ENCODE measurements around the gene PLD3.

PLD3 gene

GRCh38 chr19:40390084-40390742, 41.7 kb downstream of the PLD3 start, which contains the start of gene HIPK4:
HIPK4 (minus strand) TSS chr19:40390181; CDS start chr19:40389902, 279 bp downstream.
- H3K36me3 ChIP-seq = no peaks in the 10 kb centered on the region
- no peak for DNase-seq
- no peaks in the 10 kb centered on the region for H3K4me1 ChIP-seq
- H3K27me3 ChIP-seq = peaks cover 6% of the 10 kb centered on the region
- no peak within 1 kb of the TSS for H3K4me3 ChIP-seq (ENCODE audit: low read depth, low read length)
- no peak for TF ChIP-seq CTCF (IDR thresholded peaks at IDR 0.05; ENCODE audit: low read depth, low read length)
- H3K9me3 ChIP-seq = no peaks in the 10 kb centered on the region

DNA sequence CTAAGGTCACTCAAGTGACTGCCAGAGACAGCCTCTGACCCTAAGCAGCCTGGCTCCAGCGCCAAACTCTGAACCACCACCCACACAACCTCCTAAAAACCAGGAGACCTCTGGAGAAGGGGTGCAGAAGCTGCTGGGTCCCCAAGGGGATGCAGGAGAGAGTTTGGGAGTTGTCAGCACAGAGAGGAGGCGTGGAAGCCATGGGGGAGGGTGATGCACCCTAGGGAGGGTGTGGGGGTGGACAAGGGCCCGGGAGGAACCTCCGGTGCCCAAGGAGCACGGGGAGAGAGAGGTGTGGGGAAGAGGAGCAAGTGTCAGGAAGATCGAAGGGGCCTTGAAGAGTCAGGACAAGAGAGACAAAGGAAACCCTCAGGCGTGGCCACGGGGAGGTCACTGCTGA, 43.6 kb downstream of the PLD3 start:
- Histone ChIP-seq H3K4me3 (ENCODE audit: low read depth, low read length) (no peak overlapping the region), H3K27me3 (peaks cover 25% of the 10 kb centered on the region), H3K36me3 (no peaks in the 10 kb centered on the region), H3K4me1 (no peaks in the 10 kb centered on the region), H3K9me3 (no peaks in the 10 kb centered on the region)
- TF ChIP-seq CTCF (IDR thresholded peaks at IDR 0.05; ENCODE audit: low read depth, low read length) = no peak
- DNase-seq = no peak

GRCh38 chr19:40392894-40393517, 44.5 kb downstream of the PLD3 start:
- peak; percentile 47 for TF ChIP-seq CTCF (IDR thresholded peaks at IDR 0.05; ENCODE audit: low read depth, low read length)
- no peaks in the 10 kb centered on the region for H3K9me3 ChIP-seq
- H3K4me1 ChIP-seq = 0 out of 2 replicates have a peak, but pooled peaks cover under 1% of the 10 kb centered on the region
- no peak overlapping the region for H3K4me3 ChIP-seq (ENCODE audit: low read depth, low read length)
- H3K36me3 ChIP-seq = no peaks in the 10 kb centered on the region
- peak; percentile 36 for DNase-seq
- peaks cover 34% of the 10 kb centered on the region for H3K27me3 ChIP-seq

- H3K36me3 ChIP-seq = no peaks in the 10 kb centered on the region
- TF ChIP-seq CTCF (IDR thresholded peaks at IDR 0.05; ENCODE audit: low read depth, low read length) = no peak
- DNase-seq = no peak
- peaks cover 5% of the 10 kb centered on the region; the same call in 1 of the 2 replicates for H3K4me1 ChIP-seq
- H3K27me3 ChIP-seq = peaks cover 39% of the 10 kb centered on the region
- H3K9me3 ChIP-seq = no peaks in the 10 kb centered on the region
- no peak overlapping the region for H3K4me3 ChIP-seq (ENCODE audit: low read depth, low read length)
Measured at GRCh38 chr19:40393894-40394815, 45.7 kb downstream of the PLD3 start.

DNA sequence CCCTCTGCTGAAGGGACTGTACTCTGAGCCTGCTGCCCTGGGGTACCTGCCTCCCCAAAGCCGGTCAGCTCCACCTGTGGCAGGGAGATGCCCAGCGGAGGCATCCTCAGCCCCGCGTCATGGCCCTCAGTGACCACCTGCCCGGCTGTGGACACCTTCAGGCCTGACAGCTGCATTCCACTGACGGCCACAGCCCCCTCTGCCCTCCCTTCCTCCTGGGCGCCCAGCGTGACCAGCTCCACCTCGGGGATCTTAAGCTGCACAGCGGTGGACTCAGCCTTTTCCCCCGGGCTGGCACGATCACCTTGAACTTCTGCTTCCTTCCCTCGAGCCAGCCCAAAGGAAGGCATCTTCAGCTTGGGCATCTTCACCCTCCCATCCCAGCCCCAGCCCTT, 46.3 kb downstream of the PLD3 start:
- DNase-seq = no peak
- no peaks in the 10 kb centered on the region for H3K36me3 ChIP-seq
- no peak for TF ChIP-seq CTCF (IDR thresholded peaks at IDR 0.05; ENCODE audit: low read depth, low read length)
- H3K27me3 ChIP-seq = peaks cover 39% of the 10 kb centered on the region
- H3K9me3 ChIP-seq = no peaks in the 10 kb centered on the region
- peaks cover 5% of the 10 kb centered on the region; the same call in 1 of the 2 replicates for H3K4me1 ChIP-seq
- H3K4me3 ChIP-seq (ENCODE audit: low read depth, low read length) = no peak overlapping the region

Measured in BE2C (cell line).